Nephron progenitor cell (in vitro differentiated cells): Measurements from ENCODE around the gene GRK5.

Experiments used
- DNase-seq: peaks from one replicate; pipeline ENCODE4 v3.0.0; 2021
- H3K27ac Mint-ChIP-seq: 2 replicates; pipeline ENCODE4 v1.8.0; 2021; ENCODE audit warnings: mild to moderate bottlenecking, moderate library complexity, mixed read lengths
- H3K27me3 Mint-ChIP-seq: 2 replicates; pipeline ENCODE4 v1.8.0; 2021; ENCODE audit warnings: mild to moderate bottlenecking, low read depth, mixed read lengths; ENCODE audit not compliant: poor library complexity
- H3K36me3 Mint-ChIP-seq: 2 replicates; pipeline ENCODE4 v1.8.0; 2021; ENCODE audit warnings: low read depth, mixed read lengths
- H3K4me1 Mint-ChIP-seq: 2 replicates; pipeline ENCODE4 v1.8.0; 2021; ENCODE audit warnings: mixed read lengths
- H3K4me3 Mint-ChIP-seq: 2 replicates; pipeline ENCODE4 v1.8.0; 2021; ENCODE audit warnings: mild to moderate bottlenecking, moderate library complexity, mixed read lengths
- H3K9me3 Mint-ChIP-seq: 2 replicates; pipeline ENCODE4 v1.8.0; 2021; ENCODE audit warnings: mild to moderate bottlenecking, moderate library complexity, mixed read lengths
- CTCF ChIP-seq: fragments of 200-600 bp; sonication (generic); IDR thresholded peaks from 2 replicates; pipeline ENCODE4 v1.5.0; 2021; ENCODE audit warnings: antibody characterized with exemption

The GRK5 gene

GRCh38 chr10:119221201-119221600 lies 13.8 kb downstream of the GRK5 start:
- TF ChIP-seq CTCF = no peak
- Mint-ChIP-seq H3K9me3 (no peaks in the 10 kb centered on the region), H3K27me3 (peaks cover 3% of the 10 kb centered on the region), H3K27ac (no peak overlapping the region), H3K36me3 (peaks cover 4% of the 10 kb centered on the region), H3K4me1 (peaks cover 61% of the 10 kb centered on the region), H3K4me3 (no peak overlapping the region)
- DNase-seq = no peak

- no peak for TF ChIP-seq CTCF
- Mint-ChIP-seq H3K9me3 (no peaks in the 10 kb centered on the region), H3K27ac (peak overlapping the region; percentile 27), H3K27me3 (no peaks in the 10 kb centered on the region), H3K4me3 (no peak overlapping the region), H3K36me3 (peaks cover 4% of the 10 kb centered on the region), H3K4me1 (peaks cover 61% of the 10 kb centered on the region)
- no peak for DNase-seq
Measured at GRCh38 chr10:119221666-119222065, 14.3 kb downstream of the GRK5 start.

GRCh38 chr10:119222537-119222936 lies 15.2 kb downstream of the GRK5 start:
- DNase-seq = no peak
- Mint-ChIP-seq H3K9me3 (no peaks in the 10 kb centered on the region), H3K27ac (peak overlapping the region; percentile 27), H3K4me3 (peak overlapping the region; percentile 55), H3K27me3 (peaks cover 4% of the 10 kb centered on the region), H3K4me1 (peaks cover 54% of the 10 kb centered on the region), H3K36me3 (peaks cover 8% of the 10 kb centered on the region)
- no peak for TF ChIP-seq CTCF

GRCh38 chr10:119222966-119223386 lies 15.6 kb downstream of the GRK5 start:
- peak overlapping the region; percentile 23 for H3K4me3 Mint-ChIP-seq

GRCh38 chr10:119225083-119225658 lies 17.8 kb downstream of the GRK5 start:
- Mint-ChIP-seq H3K27ac (no peak overlapping the region), H3K4me3 (no peak overlapping the region), H3K9me3 (peaks cover 6% of the 10 kb centered on the region), H3K4me1 (peaks cover 49% of the 10 kb centered on the region), H3K27me3 (peaks cover 4% of the 10 kb centered on the region), H3K36me3 (peaks cover 26% of the 10 kb centered on the region)
- no peak for DNase-seq
- no peak for TF ChIP-seq CTCF

More at GRCh38 chr10:119222966-119223386, 15.6 kb downstream of the GRK5 start:
- Mint-ChIP-seq H3K27ac (no peak overlapping the region), H3K27me3 (peaks cover 4% of the 10 kb centered on the region), H3K9me3 (no peaks in the 10 kb centered on the region), H3K36me3 (peaks cover 11% of the 10 kb centered on the region), H3K4me1 (peaks cover 49% of the 10 kb centered on the region)
- no peak for DNase-seq
- no peak for TF ChIP-seq CTCF

- DNase-seq = no peak
- TF ChIP-seq CTCF = no peak
- Mint-ChIP-seq H3K4me3 (no peak overlapping the region), H3K36me3 (peaks cover 52% of the 10 kb centered on the region), H3K4me1 (peaks cover 28% of the 10 kb centered on the region), H3K9me3 (peaks cover 33% of the 10 kb centered on the region), H3K27ac (no peak overlapping the region), H3K27me3 (peaks cover 4% of the 10 kb centered on the region)
Measured at GRCh38 chr10:119227825-119228224, 20.5 kb downstream of the GRK5 start.
